ENCODE measurements around the gene SLC39A5.
A peak's percentile ranks its signal among the peaks of the same experiment; 100 is the strongest.
"Not testable (repeated sequence)": the region's sequence is repeated elsewhere in the genome, so short reads cannot be mapped to it uniquely, and the experiment has no call there.

The SLC39A5 gene

DNA sequence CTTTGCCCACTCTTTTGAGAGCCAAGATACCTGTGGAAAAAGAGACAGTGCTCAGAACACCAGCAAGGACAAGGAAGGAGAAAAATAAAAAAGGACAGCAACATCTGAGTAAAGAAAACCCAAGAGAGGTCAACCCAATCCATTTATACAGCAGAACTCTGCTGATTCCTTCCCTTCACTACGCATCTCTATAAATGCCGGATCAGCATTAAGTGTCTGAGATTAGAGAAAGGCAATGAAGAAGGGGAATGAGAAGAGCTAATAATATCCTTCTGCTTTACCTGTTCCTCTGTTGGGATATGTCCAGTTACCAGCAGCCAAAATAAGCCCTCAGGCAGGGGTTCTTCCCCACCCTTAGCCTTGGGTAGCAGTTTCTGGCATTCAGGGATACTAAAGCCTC is 52.7 kb downstream of the SLC39A5 start:
- H2BK15ac ChIP-seq (ENCODE audit: low read depth, poor library complexity, severe bottlenecking): no peak overlapping the region
- H2AFZ ChIP-seq (ENCODE audit: low read depth, low read length): no peak overlapping the region
- no peaks in the 10 kb centered on the region for H3K9me3 ChIP-seq (ENCODE audit: control insufficient read depth, low read length)
- H3K23ac ChIP-seq (ENCODE audit: low read length in 2 of 2): no peak overlapping the region
- peaks cover 11% of the 10 kb centered on the region for H3K79me1 ChIP-seq (replicated peaks; ENCODE audit: low read length, poor library complexity, severe bottlenecking)
- H4K8ac ChIP-seq (ENCODE audit: low read length): no peak overlapping the region
- no peaks in the 10 kb centered on the region for H3K27me3 ChIP-seq (ENCODE audit: control insufficient read depth in 1 of 2, insufficient read depth in 1 of 2, low read length in 2 of 2)
- WGBS: 100% methylated on average over 1 of the region's 2 CpGs
- no peak overlapping the region for H2AK5ac ChIP-seq (ENCODE audit: low read length, severe bottlenecking)
- peaks cover 52 to 80% of the 10 kb centered on the region in 2 experiments for H3K36me3 ChIP-seq (ENCODE audit: control insufficient read depth in 1 of 2, insufficient read depth in 2 of 2, low read depth in 1 of 2, low read length in 2 of 2)
- no peak for DNase-seq
- H3K4me2 ChIP-seq (ENCODE audit: low read length, poor library complexity, severe bottlenecking): no peak overlapping the region
- H2BK5ac ChIP-seq (ENCODE audit: low read depth, low read length, poor library complexity, severe bottlenecking): no peak overlapping the region
- no peak overlapping the region for H3K9ac ChIP-seq (ENCODE audit: low read length)
- H2BK120ac ChIP-seq (ENCODE audit: low read depth, low read length): no peak overlapping the region
- peaks cover 6% of the 10 kb centered on the region for H3K4me1 ChIP-seq (ENCODE audit: control insufficient read depth, insufficient read depth, low read depth, low read length)
- H2BK12ac ChIP-seq (ENCODE audit: low read length in 2 of 2): no peak overlapping the region
- no peak overlapping the region for H3K27ac ChIP-seq (ENCODE audit: low read length, poor library complexity, severe bottlenecking)
- H3K4ac ChIP-seq (ENCODE audit: low read depth in 1 of 2, low read length in 2 of 2): no peak overlapping the region
- no peak overlapping the region for H3K18ac ChIP-seq (ENCODE audit: low read depth in 1 of 2, low read length in 2 of 2)
- no peak overlapping the region for H3K4me3 ChIP-seq (ENCODE audit: insufficient read depth in 1 of 2, low read depth in 1 of 2, low read length in 2 of 2)
- no peak overlapping the region for H3K14ac ChIP-seq (ENCODE audit: low read length in 2 of 2)
- H4K91ac ChIP-seq (ENCODE audit: low read length): no peak overlapping the region

- H2BK5ac ChIP-seq (ENCODE audit: low read depth, low read length, poor library complexity, severe bottlenecking); H2BK15ac ChIP-seq (ENCODE audit: low read depth, poor library complexity, severe bottlenecking); H2BK120ac ChIP-seq (ENCODE audit: low read depth, low read length); DNase-seq; H3K9me3 ChIP-seq (ENCODE audit: control insufficient read depth, low read length); H2BK12ac ChIP-seq (ENCODE audit: low read length in 2 of 2); H3K4ac ChIP-seq (ENCODE audit: low read depth in 1 of 2, low read length in 2 of 2); H4K91ac ChIP-seq (ENCODE audit: low read length); H4K8ac ChIP-seq (ENCODE audit: low read length); H3K14ac ChIP-seq (ENCODE audit: low read length in 2 of 2); H3K4me2 ChIP-seq (ENCODE audit: low read length, poor library complexity, severe bottlenecking); H2AFZ ChIP-seq (ENCODE audit: low read depth, low read length); H3K9ac ChIP-seq (ENCODE audit: low read length); H3K4me3 ChIP-seq (ENCODE audit: insufficient read depth in 1 of 2, low read depth in 1 of 2, low read length in 2 of 2); H3K27me3 ChIP-seq (ENCODE audit: control insufficient read depth in 1 of 2, insufficient read depth in 1 of 2, low read length in 2 of 2); H3K4me1 ChIP-seq (ENCODE audit: control insufficient read depth, insufficient read depth, low read depth, low read length); H3K27ac ChIP-seq (ENCODE audit: low read length, poor library complexity, severe bottlenecking); H2AK5ac ChIP-seq (ENCODE audit: low read length, severe bottlenecking); H3K18ac ChIP-seq (ENCODE audit: low read depth in 1 of 2, low read length in 2 of 2): not testable (repeated sequence)
- over 99% methylated on average over 5 of the region's 5 CpGs for WGBS
- H3K79me1 ChIP-seq (replicated peaks; ENCODE audit: low read length, poor library complexity, severe bottlenecking): peaks cover 12% of the 10 kb centered on the region
- H3K36me3 ChIP-seq (ENCODE audit: control insufficient read depth in 1 of 2, insufficient read depth in 2 of 2, low read depth in 1 of 2, low read length in 2 of 2): peaks cover 39 to 65% of the 10 kb centered on the region in 2 experiments
- H3K23ac ChIP-seq (ENCODE audit: low read length in 2 of 2): peak overlapping the region in 1 of 2 experiments; percentile 72
These were observed 54.4 kb downstream of the SLC39A5 start for GRCh38 chr12:56284263-56284662.

DNA sequence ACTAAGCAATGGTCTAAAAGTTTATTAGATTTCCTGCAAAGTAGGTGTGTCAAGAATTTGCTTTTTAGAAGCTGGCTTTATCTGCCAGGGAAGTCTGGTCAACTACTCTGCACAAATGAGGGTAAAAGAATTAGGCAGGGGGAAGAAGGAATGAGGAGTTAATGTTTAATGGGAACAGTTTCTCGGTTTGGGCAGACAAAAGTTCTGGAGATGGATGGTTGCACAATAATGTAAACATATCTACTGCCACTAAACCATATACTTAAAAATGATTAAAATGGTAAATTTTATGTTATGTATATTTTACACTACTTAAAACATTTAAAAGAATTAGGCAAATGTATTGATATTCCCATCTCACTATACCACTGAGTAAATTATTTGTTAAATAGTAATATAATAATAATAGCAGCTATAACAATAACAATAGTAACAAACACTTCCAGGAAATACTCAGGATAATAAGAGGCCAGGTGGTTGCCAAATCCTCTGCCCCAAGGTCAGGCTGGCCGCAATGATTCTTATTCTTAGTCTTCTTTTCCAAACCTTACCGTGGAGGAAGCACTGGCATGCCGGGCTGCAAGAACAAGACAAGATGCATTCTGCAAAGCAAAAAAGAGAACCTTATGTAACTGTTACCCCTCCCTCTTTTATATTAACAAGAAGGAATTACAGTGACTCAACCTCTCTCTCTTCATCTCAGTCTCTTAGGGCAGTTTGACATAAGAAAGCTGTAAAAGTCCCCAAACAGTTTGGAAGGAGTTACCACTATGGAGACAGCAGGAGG is 56.4 kb downstream of the SLC39A5 start:
- H3K9me3 ChIP-seq (ENCODE audit: control insufficient read depth, low read length): no peaks in the 10 kb centered on the region
- H2AK5ac ChIP-seq (ENCODE audit: low read length, severe bottlenecking): no peak overlapping the region
- WGBS: 95% methylated on average over 3 of the region's 4 CpGs
- peaks cover 38 to 66% of the 10 kb centered on the region in 2 experiments for H3K36me3 ChIP-seq (ENCODE audit: control insufficient read depth in 1 of 2, insufficient read depth in 2 of 2, low read depth in 1 of 2, low read length in 2 of 2)
- no peak overlapping the region for H4K91ac ChIP-seq (ENCODE audit: low read length)
- H3K14ac ChIP-seq (ENCODE audit: low read length in 2 of 2): no peak overlapping the region
- H3K27me3 ChIP-seq (ENCODE audit: control insufficient read depth in 1 of 2, insufficient read depth in 1 of 2, low read length in 2 of 2): no peaks in the 10 kb centered on the region
- H2AFZ ChIP-seq (ENCODE audit: low read depth, low read length): no peak overlapping the region
- H3K18ac ChIP-seq (ENCODE audit: low read depth in 1 of 2, low read length in 2 of 2): no peak overlapping the region
- H3K23ac ChIP-seq (ENCODE audit: low read length in 2 of 2): no peak overlapping the region
- H2BK5ac ChIP-seq (ENCODE audit: low read depth, low read length, poor library complexity, severe bottlenecking): no peak overlapping the region
- H2BK12ac ChIP-seq (ENCODE audit: low read length in 2 of 2): no peak overlapping the region
- H3K4me1 ChIP-seq (ENCODE audit: control insufficient read depth, insufficient read depth, low read depth, low read length): peaks cover 6% of the 10 kb centered on the region
- no peak overlapping the region for H2BK120ac ChIP-seq (ENCODE audit: low read depth, low read length)
- H3K79me1 ChIP-seq (replicated peaks; ENCODE audit: low read length, poor library complexity, severe bottlenecking): peaks cover 12% of the 10 kb centered on the region
- no peak overlapping the region for H4K8ac ChIP-seq (ENCODE audit: low read length)
- no peak overlapping the region for H3K4me3 ChIP-seq (ENCODE audit: insufficient read depth in 1 of 2, low read depth in 1 of 2, low read length in 2 of 2)
- DNase-seq: no peak
- H3K4ac ChIP-seq (ENCODE audit: low read depth in 1 of 2, low read length in 2 of 2): no peak overlapping the region
- H3K4me2 ChIP-seq (ENCODE audit: low read length, poor library complexity, severe bottlenecking): peak overlapping the region; percentile 52
- no peak overlapping the region for H3K9ac ChIP-seq (ENCODE audit: low read length)
- no peak overlapping the region for H2BK15ac ChIP-seq (ENCODE audit: low read depth, poor library complexity, severe bottlenecking)
- peak overlapping the region; percentile 62 for H3K27ac ChIP-seq (ENCODE audit: low read length, poor library complexity, severe bottlenecking)

Measured in mesenchymal stem cell (in vitro differentiated cells and primary cell).